Measurements from ENCODE around the gene ATP6V0D1. TPM values are rescaled to one million over a fixed set of nuclear protein-coding genes. Genes with fewer than 3 reads are reported as not detected.

ATP6V0D1 gene
- total RNA-seq: 130 TPM

GRCh38 chr16:67480833-67481560 lies at the start of gene ATP6V0D1:
Gene ATP6V0D1, minus strand, starts transcription at chr16:67481157. Its CDS starts 71 bp downstream, at chr16:67481086.

GRCh38 chr16:67528222-67528869 lies 47.4 kb upstream of the ATP6V0D1 start, which contains the start of gene RIPOR1:
Gene RIPOR1, plus strand, starts transcription at chr16:67528829. Its CDS starts 9,618 bp downstream, at chr16:67538447.

GRCh38 chr16:67483150-67483549 lies 2.2 kb upstream of the ATP6V0D1 start, which contains the start of gene AGRP:
Gene AGRP, minus strand, starts transcription at chr16:67483547. Its CDS starts 149 bp downstream, at chr16:67483398.

GRCh38 chr16:67430977-67431774 lies 49.8 kb downstream of the ATP6V0D1 start, which contains the start of gene HSD11B2:
Gene HSD11B2, plus strand, starts transcription at chr16:67431121. Its CDS starts 128 bp downstream, at chr16:67431249.

GRCh38 chr16:67415872-67416793 lies 64.8 kb downstream of the ATP6V0D1 start, which contains the start of gene ZDHHC1:
Gene ZDHHC1, minus strand, starts transcription at chr16:67416477. Its CDS starts 8,702 bp downstream, at chr16:67407775.

GRCh38 chr16:67393111-67393787 lies 87.7 kb downstream of the ATP6V0D1 start, which contains the start of gene TPPP3:
Gene TPPP3, minus strand, starts transcription at chr16:67393498. Its CDS starts 2,387 bp downstream, at chr16:67391111.

Small RNAs within 50 kb of the gene (small RNA-seq; reads per million reads assigned to genes)
- gene RNU1-123P: not detected

Other genes starting within 250 kb of the ATP6V0D1 start
- 4.8 TPM for gene FHOD1, start 233.7 kb downstream of the ATP6V0D1 start, total RNA-seq
- gene SLC9A5, start 232.2 kb downstream of the ATP6V0D1 start, total RNA-seq: 2.8 TPM
- 3.7 TPM for gene PLEKHG4, start 201.6 kb downstream of the ATP6V0D1 start, total RNA-seq
- 2.1 TPM for gene KCTD19, start 154.4 kb downstream of the ATP6V0D1 start, total RNA-seq
- gene LRRC36, start 154.3 kb downstream of the ATP6V0D1 start, total RNA-seq: 9.5 TPM
- 36.2 TPM for gene TPPP3, start 87.7 kb downstream of the ATP6V0D1 start, total RNA-seq
- 4.6 TPM for gene ZDHHC1, start 64.7 kb downstream of the ATP6V0D1 start, total RNA-seq
- 6.5 TPM for gene HSD11B2, start 50.0 kb downstream of the ATP6V0D1 start, total RNA-seq
- not detected for gene AGRP, start 2.4 kb upstream of the ATP6V0D1 start, total RNA-seq
- 30.7 TPM for gene RIPOR1, start 47.7 kb upstream of the ATP6V0D1 start, total RNA-seq
- 53.7 TPM for gene CTCF, start 81.4 kb upstream of the ATP6V0D1 start, total RNA-seq
- gene CARMIL2, start 164.0 kb upstream of the ATP6V0D1 start, total RNA-seq: 4.4 TPM
- 22.4 TPM for gene ACD, start 179.1 kb upstream of the ATP6V0D1 start, total RNA-seq
- 13.4 TPM for gene PARD6A, start 179.8 kb upstream of the ATP6V0D1 start, total RNA-seq
- gene ENKD1, start 185.6 kb upstream of the ATP6V0D1 start, total RNA-seq: 11.3 TPM
- 2.5 TPM for gene C16orf86, start 185.7 kb upstream of the ATP6V0D1 start, total RNA-seq
- 57.2 TPM for gene GFOD2, start 238.2 kb upstream of the ATP6V0D1 start, total RNA-seq